ENCODE measurements around the gene COPS6.

GRCh38 chr7:100048680-100049079, 40.1 kb upstream of the COPS6 start:
- TF ChIP-seq, protein P1, sequence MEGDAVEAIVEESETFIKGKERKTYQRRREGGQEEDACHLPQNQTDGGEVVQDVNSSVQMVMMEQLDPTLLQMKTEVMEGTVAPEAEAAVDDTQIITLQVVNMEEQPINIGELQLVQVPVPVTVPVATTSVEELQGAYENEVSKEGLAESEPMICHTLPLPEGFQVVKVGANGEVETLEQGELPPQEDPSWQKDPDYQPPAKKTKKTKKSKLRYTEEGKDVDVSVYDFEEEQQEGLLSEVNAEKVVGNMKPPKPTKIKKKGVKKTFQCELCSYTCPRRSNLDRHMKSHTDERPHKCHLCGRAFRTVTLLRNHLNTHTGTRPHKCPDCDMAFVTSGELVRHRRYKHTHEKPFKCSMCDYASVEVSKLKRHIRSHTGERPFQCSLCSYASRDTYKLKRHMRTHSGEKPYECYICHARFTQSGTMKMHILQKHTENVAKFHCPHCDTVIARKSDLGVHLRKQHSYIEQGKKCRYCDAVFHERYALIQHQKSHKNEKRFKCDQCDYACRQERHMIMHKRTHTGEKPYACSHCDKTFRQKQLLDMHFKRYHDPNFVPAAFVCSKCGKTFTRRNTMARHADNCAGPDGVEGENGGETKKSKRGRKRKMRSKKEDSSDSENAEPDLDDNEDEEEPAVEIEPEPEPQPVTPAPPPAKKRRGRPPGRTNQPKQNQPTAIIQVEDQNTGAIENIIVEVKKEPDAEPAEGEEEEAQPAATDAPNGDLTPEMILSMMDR (IDR thresholded peaks at IDR 0.05; ENCODE audit: low read depth, low read length, poor library complexity, severe bottlenecking): no peak
- no peak for TF ChIP-seq EZH2phosphoT487 (IDR thresholded peaks at IDR 0.05; ENCODE audit: borderline replicate concordance, low read length)

Data from DOHH2 (cell line).